ENCODE measurements around the gene PASK. TPM values are rescaled to one million over a fixed set of nuclear protein-coding genes. Genes with fewer than 3 reads are reported as not detected.

The PASK gene
- total and polyA plus RNA-seq, 2 donors (not counting 1 experiment from before 2014, with no cell fraction given), result 48.2 to 144 TPM

DNA sequence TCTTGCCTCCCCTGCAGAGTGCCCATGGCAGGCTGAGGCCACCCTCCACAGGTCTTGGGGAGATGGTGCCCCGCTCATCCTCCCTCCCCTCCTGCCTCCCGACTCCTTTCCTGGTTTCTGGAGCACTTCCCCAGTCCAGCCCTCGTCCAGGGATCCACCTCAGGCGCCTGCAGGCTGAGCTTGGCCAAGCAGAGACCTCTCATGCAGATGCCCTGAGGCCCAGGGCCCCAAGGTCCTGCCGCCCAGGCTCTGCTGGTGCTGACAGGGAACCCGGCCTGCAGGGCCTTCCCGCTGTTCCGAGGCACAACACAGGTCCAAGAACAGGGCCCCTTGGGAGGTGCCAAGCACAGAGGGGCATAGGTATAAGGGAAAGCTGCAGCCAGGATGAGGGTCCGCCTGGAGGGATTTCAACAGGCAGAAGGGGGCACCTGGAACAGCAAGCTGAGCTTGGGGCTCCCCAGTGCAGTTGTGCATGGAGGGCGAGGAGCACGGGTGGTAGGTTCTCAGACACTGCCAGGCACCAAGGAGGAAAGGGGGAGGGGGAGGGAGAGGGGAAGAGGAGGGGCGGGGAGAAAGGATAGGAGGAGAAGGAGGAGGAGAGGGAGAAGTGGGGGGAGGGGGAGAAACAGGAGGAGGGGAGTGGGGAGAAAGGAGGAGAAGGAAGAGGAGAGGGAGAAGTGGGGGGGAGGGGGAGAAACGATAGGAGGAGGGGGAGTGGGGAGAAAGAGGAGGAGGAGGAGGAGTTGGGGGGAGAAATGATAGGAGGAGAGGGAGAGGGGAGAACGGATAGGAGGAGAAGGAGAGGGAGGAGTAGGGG is 38.0 kb upstream of the PASK start:
- WGBS (ENCODE audit: insufficient coverage), result 68% methylated on average over 14 of the region's 14 CpGs
- intact Hi-C loops (cut with micrococcal nuclease), result no loop called here
- Histone ChIP-seq H3K9ac (ENCODE audit: low read length) (no peak overlapping the region), H3K79me2 (ENCODE audit: control insufficient read depth, insufficient read depth, low read length) (no peaks in the 10 kb centered on the region), H3K4me1 (ENCODE audit: control insufficient read depth in 2 of 2, insufficient read depth in 2 of 2, low read length in 2 of 2) (peaks cover 0 to 12% of the 10 kb centered on the region in 2 donors), H2AFZ (ENCODE audit: insufficient read depth, low read depth, low read length, poor library complexity, severe bottlenecking) (no peak overlapping the region), H3K9me3 (ENCODE audit: control extremely low read depth in 1 of 3, control insufficient read depth in 2 of 3, insufficient read depth in 1 of 3, low read length in 2 of 3) (peaks cover 0 to 3% (median 0%) of the 10 kb centered on the region in 3 donors), H3K27me3 (replicated peaks in 1 of 4; ENCODE audit: control extremely low read depth in 1 of 4, control insufficient read depth in 3 of 4, insufficient read depth in 4 of 4, low read length in 3 of 4) (no peaks in the 10 kb centered on the region), H3K4me2 (replicated peaks; ENCODE audit: low read depth, low read length, poor library complexity, severe bottlenecking) (no peak overlapping the region), H3K27ac (ENCODE audit: low read length in 2 of 2) (no peak overlapping the region), H3K36me3 (replicated peaks in 1 of 2; ENCODE audit: control extremely low read depth in 1 of 2, control insufficient read depth in 1 of 2, extremely low read depth in 1 of 2, insufficient read depth in 2 of 2, low read length in 1 of 2) (peaks cover 0 to 3% of the 10 kb centered on the region in 2 experiments), H4K20me1 (ENCODE audit: control insufficient read depth, insufficient read depth, low read length, poor library complexity, severe bottlenecking) (no peaks in the 10 kb centered on the region), H3K4me3 (ENCODE audit: control extremely low read depth in 1 of 5, extremely low read depth in 1 of 5, insufficient read depth in 1 of 5, low read depth in 2 of 5, low read length in 4 of 5) (no peak overlapping the region)
- Mint-ChIP-seq H3K4me3 (no peak overlapping the region), H3K27ac (no peak overlapping the region), H3K9me3 (ENCODE audit: insufficient read depth) (no peaks in the 10 kb centered on the region), H3K27me3 (no peaks in the 10 kb centered on the region), H3K4me1 (peaks cover 7% of the 10 kb centered on the region)
- ChIA-PET CTCF (interaction anchor here (1.7 kb wide), 1 partner anchor 204 kb away, joined by 5 read pairs; no protein-coding TSS in a partner anchor), POLR2A (no interaction called here)
- ATAC-seq (ENCODE audit: low read depth), result no peak
- DNase-seq, result no peak
- TF ChIP-seq EZH2 (IDR thresholded peaks at IDR 0.05; ENCODE audit: borderline replicate concordance, insufficient read depth, low read depth, low read length, poor library complexity, severe bottlenecking) (no peak), CTCF (IDR thresholded peaks at IDR 0.05) (no peak)

- TF ChIP-seq CTCF (IDR thresholded peaks at IDR 0.05), result no peak
- no peak for TF ChIP-seq EZH2 (IDR thresholded peaks at IDR 0.05; ENCODE audit: borderline replicate concordance, insufficient read depth, low read depth, low read length, poor library complexity, severe bottlenecking)
- peaks cover 0 to 3% of the 10 kb centered on the region in 2 experiments for H3K36me3 ChIP-seq (replicated peaks in 1 of 2; ENCODE audit: control extremely low read depth in 1 of 2, control insufficient read depth in 1 of 2, extremely low read depth in 1 of 2, insufficient read depth in 2 of 2, low read length in 1 of 2)
- intact Hi-C loops (cut with micrococcal nuclease), result no loop called here
- ChIA-PET CTCF (no interaction called here), POLR2A (no interaction called here)
- no peak overlapping the region for H3K4me2 ChIP-seq (replicated peaks; ENCODE audit: low read depth, low read length, poor library complexity, severe bottlenecking)
- no peaks in the 10 kb centered on the region for H3K27me3 ChIP-seq (replicated peaks in 1 of 4; ENCODE audit: control extremely low read depth in 1 of 4, control insufficient read depth in 3 of 4, insufficient read depth in 4 of 4, low read length in 3 of 4)
- H3K4me3 ChIP-seq (ENCODE audit: control extremely low read depth in 1 of 5, extremely low read depth in 1 of 5, insufficient read depth in 1 of 5, low read depth in 2 of 5, low read length in 4 of 5), result no peak overlapping the region
- no peak overlapping the region for H3K9ac ChIP-seq (ENCODE audit: low read length)
- H3K4me3 Mint-ChIP-seq, result no peak overlapping the region
- no peak overlapping the region for H3K27ac Mint-ChIP-seq
- H3K9me3 ChIP-seq (ENCODE audit: control extremely low read depth in 1 of 3, control insufficient read depth in 2 of 3, insufficient read depth in 1 of 3, low read length in 2 of 3), result peaks cover 0 to 3% (median 0%) of the 10 kb centered on the region in 3 donors
- H2AFZ ChIP-seq (ENCODE audit: insufficient read depth, low read depth, low read length, poor library complexity, severe bottlenecking), result no peak overlapping the region
- WGBS (ENCODE audit: insufficient coverage), result 91% methylated on average over 6 of the region's 11 CpGs
- no peaks in the 10 kb centered on the region for H3K9me3 Mint-ChIP-seq (ENCODE audit: insufficient read depth)
- DNase-seq (no peak), ATAC-seq (ENCODE audit: low read depth) (no peak)
- no peaks in the 10 kb centered on the region for H3K79me2 ChIP-seq (ENCODE audit: control insufficient read depth, insufficient read depth, low read length)
- H3K27me3 Mint-ChIP-seq, result no peaks in the 10 kb centered on the region
- no peak overlapping the region for H3K27ac ChIP-seq (ENCODE audit: low read length in 2 of 2)
- peaks cover 0 to 12% of the 10 kb centered on the region in 2 donors for H3K4me1 ChIP-seq (ENCODE audit: control insufficient read depth in 2 of 2, insufficient read depth in 2 of 2, low read length in 2 of 2)
- peaks cover 7% of the 10 kb centered on the region for H3K4me1 Mint-ChIP-seq
- H4K20me1 ChIP-seq (ENCODE audit: control insufficient read depth, insufficient read depth, low read length, poor library complexity, severe bottlenecking), result no peaks in the 10 kb centered on the region
Observed at GRCh38 chr2:241185961-241186360, 36.7 kb upstream of the PASK start.

Measured in B cell (primary cell).